H9 (cell line): ENCODE measurements around the gene C10orf71. TPM values are rescaled to one million over a fixed set of nuclear protein-coding genes. Genes with fewer than 3 reads are reported as not detected.

Experiments
- DNase-seq: peaks from one replicate; pipeline ENCODE4 v3.0.0-alpha.2; 2017
- H2AFZ ChIP-seq: one replicate; pipeline ENCODE4 v1.6.1; 2013; ENCODE audit warnings: mild to moderate bottlenecking, low read length, control low read depth, moderate library complexity
- H2AK5ac ChIP-seq: 2 replicates; pipeline ENCODE4 v1.6.1; 2013; ENCODE audit warnings: low read length, control low read depth, mixed read lengths; ENCODE audit not compliant: insufficient read length
- H2BK120ac ChIP-seq: one replicate; pipeline ENCODE4 v1.6.1; 2013; ENCODE audit warnings: low read depth, mild to moderate bottlenecking, low read length, control low read depth, inconsistent platforms; ENCODE audit not compliant: poor library complexity, severe bottlenecking
- H2BK12ac ChIP-seq: 2 replicates; pipeline ENCODE4 v1.6.1; 2013; ENCODE audit warnings: low read length, control low read depth, mixed read lengths, low read depth; ENCODE audit not compliant: insufficient read length
- H2BK15ac ChIP-seq: 2 replicates; pipeline ENCODE4 v1.6.1; 2013; ENCODE audit warnings: low read depth, low read length, control low read depth
- H2BK20ac ChIP-seq: one replicate; pipeline ENCODE4 v1.6.1; 2013; ENCODE audit warnings: low read depth, mild to moderate bottlenecking, low read length, control low read depth, inconsistent platforms; ENCODE audit not compliant: poor library complexity, severe bottlenecking
- H2BK5ac ChIP-seq: 2 replicates; pipeline ENCODE4 v1.6.1; 2013; ENCODE audit warnings: low read length, control low read depth, mixed read lengths; ENCODE audit not compliant: insufficient read length
- H3K14ac ChIP-seq: 2 replicates; pipeline ENCODE4 v1.6.1; 2013; ENCODE audit warnings: low read length, control low read depth; ENCODE audit not compliant: insufficient read depth
- H3K18ac ChIP-seq: 2 replicates; pipeline ENCODE4 v1.6.1; 2013; ENCODE audit warnings: low read depth, mild to moderate bottlenecking, mixed read lengths, low read length, control low read depth; ENCODE audit not compliant: insufficient read length
- H3K23ac ChIP-seq: 2 replicates; pipeline ENCODE4 v1.6.1; 2013; ENCODE audit warnings: low read length, control low read depth, mixed read lengths, low read depth; ENCODE audit not compliant: insufficient read length
- H3K23me2 ChIP-seq: 2 replicates; pipeline ENCODE4 v1.6.1; 2013; ENCODE audit warnings: low read depth, mild to moderate bottlenecking, mixed read lengths, low read length, control low read depth; ENCODE audit not compliant: insufficient read length, poor library complexity, severe bottlenecking
- H3K27ac ChIP-seq: 2 replicates; pipeline ENCODE4 v1.5.1; 2013; ENCODE audit warnings: low read length, control low read depth, mixed read lengths, low read depth; ENCODE audit not compliant: insufficient read length
- H3K27me3 ChIP-seq: 2 replicates; pipeline ENCODE4 v1.6.1; 2013; ENCODE audit warnings: low read length, control low read depth, inconsistent platforms; ENCODE audit not compliant: insufficient read depth
- H3K4ac ChIP-seq: 2 replicates; pipeline ENCODE4 v1.6.1; 2013; ENCODE audit warnings: low read depth, mild to moderate bottlenecking, control low read depth, inconsistent platforms, low read length, moderate library complexity
- H3K4me1 ChIP-seq: 2 replicates; pipeline ENCODE4 v1.6.1; 2013; ENCODE audit warnings: low read length, control low read depth, inconsistent platforms; ENCODE audit not compliant: insufficient read depth
- H3K4me2 ChIP-seq: 2 replicates; pipeline ENCODE4 v1.6.1; 2013; ENCODE audit warnings: low read length, control low read depth, mixed read lengths; ENCODE audit not compliant: insufficient read length, insufficient read depth
- H3K56ac ChIP-seq: 2 replicates; pipeline ENCODE4 v1.6.1; 2013; ENCODE audit warnings: low read depth, mild to moderate bottlenecking, mixed read lengths, low read length, control low read depth; ENCODE audit not compliant: insufficient read length
- H3K79me1 ChIP-seq: 2 replicates; pipeline ENCODE4 v1.6.1; 2013; ENCODE audit warnings: low read depth, mild to moderate bottlenecking, moderate library complexity, low read length, control low read depth, inconsistent platforms; ENCODE audit not compliant: insufficient read depth, poor library complexity, severe bottlenecking
- H3K79me2 ChIP-seq: 2 replicates; pipeline ENCODE4 v1.6.1; 2013; ENCODE audit warnings: low read length, control low read depth, inconsistent platforms; ENCODE audit not compliant: insufficient read depth
- H3K9ac ChIP-seq: 2 replicates; pipeline ENCODE4 v1.6.1; 2013; ENCODE audit warnings: low read length, control low read depth, mixed read lengths; ENCODE audit not compliant: insufficient read length; ENCODE audit errors: extremely low read depth
- H3K9me3 ChIP-seq: one replicate; pipeline ENCODE4 v1.6.1; 2013; ENCODE audit warnings: low read depth, low read length, inconsistent platforms; ENCODE audit not compliant: control insufficient read depth
- H3T11ph ChIP-seq: one replicate; pipeline ENCODE4 v1.6.1; 2013; ENCODE audit warnings: mild to moderate bottlenecking, low read length, control low read depth, inconsistent platforms
- H4K20me1 ChIP-seq: one replicate; pipeline ENCODE4 v1.6.1; 2013; ENCODE audit not compliant: control insufficient read depth, insufficient read length, insufficient read depth
- H4K5ac ChIP-seq: 2 replicates; pipeline ENCODE4 v1.6.1; 2013; ENCODE audit warnings: low read depth, mild to moderate bottlenecking, mixed read lengths, low read length, control low read depth; ENCODE audit not compliant: insufficient read length
- H4K8ac ChIP-seq: replicated peaks from 2 replicates; pipeline ENCODE4 v1.6.1; 2013; ENCODE audit warnings: low read length, control low read depth, mixed read lengths, low read depth; ENCODE audit not compliant: insufficient read length
- H4K91ac ChIP-seq: 2 replicates; pipeline ENCODE4 v1.6.1; 2013; ENCODE audit warnings: low read depth, mild to moderate bottlenecking, moderate library complexity, mixed read lengths, low read length, control low read depth; ENCODE audit not compliant: insufficient read length
- H3K27ac Mint-ChIP-seq, 3 experiments: 2 replicates in 2 of 3; 3 replicates in 1 of 3; pipeline ENCODE4 v1.8.0; 2020 to 2021; ENCODE audit warnings: mixed read lengths in 3 of 3, mild to moderate bottlenecking in 1 of 3, moderate library complexity in 1 of 3
- H3K27me3 Mint-ChIP-seq: 2 replicates; pipeline ENCODE4 v1.8.0; 2021; ENCODE audit warnings: low read depth, mild to moderate bottlenecking, moderate library complexity, mixed read lengths
- H3K36me3 Mint-ChIP-seq, 3 experiments: 2 replicates in 2 of 3; 3 replicates in 1 of 3; pipeline ENCODE4 v1.8.0; 2020 to 2021; ENCODE audit warnings: low read depth in 3 of 3, mixed read lengths in 3 of 3; ENCODE audit not compliant: insufficient read depth in 1 of 3
- H3K4me1 Mint-ChIP-seq, 2 experiments: 2 replicates each; pipeline ENCODE4 v1.8.0; 2020; ENCODE audit warnings: mixed read lengths in 2 of 2
- H3K4me3 Mint-ChIP-seq, 2 experiments: 2 replicates in 1 of 2; 3 replicates in 1 of 2; pipeline ENCODE4 v1.8.0; 2020 to 2021; ENCODE audit warnings: mild to moderate bottlenecking in 2 of 2, mixed read lengths in 2 of 2, moderate library complexity in 1 of 2
- H3K9me3 Mint-ChIP-seq, 2 experiments: 2 replicates in 1 of 2; 3 replicates in 1 of 2; pipeline ENCODE4 v1.8.0; 2020; ENCODE audit warnings: mild to moderate bottlenecking in 2 of 2, mixed read lengths in 2 of 2, moderate library complexity in 1 of 2
- WGBS: extraction: QIAGEN DNeasy Blood & Tissue Kit; methylation state at CpG from one replicate; pipeline ENCODE4 v1.1.7; 2013; ENCODE audit warnings: missing lambda C conversion rate, low lambda C conversion rate, mixed read lengths; ENCODE audit not compliant: insufficient read length; ENCODE audit errors: extremely low coverage; 5-methylcytosine and 5-hydroxymethylcytosine counted together
- total RNA-seq: library from RNA; stranded (reverse); gene quantifications from 2 replicates; pipeline ENCODE4 v1.2.1, GENCODE V29; 2021
- TF ChIP-seq, protein P1 (sequence below): fragments of 200-600 bp; sonication (generic); conservative IDR thresholded peaks from 3 replicates; pipeline ENCODE4 v1.8.0; 2021; ENCODE audit warnings: antibody characterized with exemption, mild to moderate bottlenecking

Gene C10orf71
- total RNA-seq, 1 experiment from 2014 or later, result not detected

DNA sequence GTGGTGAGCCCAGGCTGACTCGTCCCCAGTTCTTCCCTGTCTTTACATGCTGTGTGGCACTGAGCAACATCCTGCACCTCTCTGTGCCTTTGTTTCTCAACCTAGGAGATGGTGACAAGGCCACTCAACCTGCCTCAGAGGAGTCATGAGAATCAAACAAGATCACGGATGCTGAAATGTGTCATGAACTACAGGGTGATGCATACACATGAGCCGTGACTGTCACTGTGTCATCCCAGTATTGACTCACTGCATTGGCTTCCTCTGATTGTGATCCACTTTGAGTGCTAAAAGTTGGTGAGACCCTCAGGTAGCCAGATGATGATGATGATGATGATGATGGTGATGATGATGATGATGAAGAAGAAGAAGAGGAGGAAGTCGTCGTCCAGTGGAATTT, 11.5 kb downstream of the C10orf71 start:
- Mint-ChIP-seq H3K4me1 (no peaks in the 10 kb centered on the region), H3K9me3 (no peaks in the 10 kb centered on the region), H3K36me3 (no peaks in the 10 kb centered on the region), H3K4me3 (no peak overlapping the region), H3K27me3 (peaks cover 21% of the 10 kb centered on the region), H3K27ac (no peak overlapping the region)
- no peak overlapping the region for H4K5ac ChIP-seq
- H4K20me1 ChIP-seq, result no peaks in the 10 kb centered on the region
- H3K27me3 ChIP-seq, result no peaks in the 10 kb centered on the region
- no peak overlapping the region for H2AFZ ChIP-seq
- no peak overlapping the region for H3K18ac ChIP-seq
- no peak overlapping the region for H3K4ac ChIP-seq
- no peak overlapping the region for H2BK5ac ChIP-seq
- H2AK5ac ChIP-seq, result no peak overlapping the region
- H4K91ac ChIP-seq, result no peak overlapping the region
- no peak overlapping the region for H2BK120ac ChIP-seq
- no peak for DNase-seq
- no peak overlapping the region for H3K56ac ChIP-seq
- no peak overlapping the region for H4K8ac ChIP-seq
- no peaks in the 10 kb centered on the region for H3K9me3 ChIP-seq
- H2BK15ac ChIP-seq, result no peak overlapping the region
- no peak overlapping the region for H2BK12ac ChIP-seq
- no peak overlapping the region for H3K23ac ChIP-seq
- TF ChIP-seq, protein P1, sequence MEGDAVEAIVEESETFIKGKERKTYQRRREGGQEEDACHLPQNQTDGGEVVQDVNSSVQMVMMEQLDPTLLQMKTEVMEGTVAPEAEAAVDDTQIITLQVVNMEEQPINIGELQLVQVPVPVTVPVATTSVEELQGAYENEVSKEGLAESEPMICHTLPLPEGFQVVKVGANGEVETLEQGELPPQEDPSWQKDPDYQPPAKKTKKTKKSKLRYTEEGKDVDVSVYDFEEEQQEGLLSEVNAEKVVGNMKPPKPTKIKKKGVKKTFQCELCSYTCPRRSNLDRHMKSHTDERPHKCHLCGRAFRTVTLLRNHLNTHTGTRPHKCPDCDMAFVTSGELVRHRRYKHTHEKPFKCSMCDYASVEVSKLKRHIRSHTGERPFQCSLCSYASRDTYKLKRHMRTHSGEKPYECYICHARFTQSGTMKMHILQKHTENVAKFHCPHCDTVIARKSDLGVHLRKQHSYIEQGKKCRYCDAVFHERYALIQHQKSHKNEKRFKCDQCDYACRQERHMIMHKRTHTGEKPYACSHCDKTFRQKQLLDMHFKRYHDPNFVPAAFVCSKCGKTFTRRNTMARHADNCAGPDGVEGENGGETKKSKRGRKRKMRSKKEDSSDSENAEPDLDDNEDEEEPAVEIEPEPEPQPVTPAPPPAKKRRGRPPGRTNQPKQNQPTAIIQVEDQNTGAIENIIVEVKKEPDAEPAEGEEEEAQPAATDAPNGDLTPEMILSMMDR, result no peak
- H2BK20ac ChIP-seq, result no peak overlapping the region
- H3T11ph ChIP-seq, result no peak overlapping the region
- no CpG with 5 or more reads among the region's 5 CpGs for WGBS
- no peaks in the 10 kb centered on the region for H3K79me2 ChIP-seq
- H3K4me1 ChIP-seq, result no peaks in the 10 kb centered on the region
- no peaks in the 10 kb centered on the region for H3K23me2 ChIP-seq
- no peak overlapping the region for H3K14ac ChIP-seq
- H3K4me2 ChIP-seq, result no peak overlapping the region
- no peak overlapping the region for H3K27ac ChIP-seq
- H3K9ac ChIP-seq, result no peak overlapping the region
- no peaks in the 10 kb centered on the region for H3K79me1 ChIP-seq
